Neural cell (in vitro differentiated cells): Measurements from ENCODE around the gene NCK2. TPM values are rescaled to one million over a fixed set of nuclear protein-coding genes. Genes with fewer than 3 reads are reported as not detected.

ENCODE experiments used
- H2AFZ ChIP-seq: fragments of 200-600, 300-800 bp; sonication (generic), shearing (Covaris generic); 2 replicates; pipeline ENCODE4 v1.6.0; 2014; ENCODE audit warnings: low read depth, mild to moderate bottlenecking, antibody characterized with exemption, low read length, moderate library complexity
- H3F3A ChIP-seq: fragments of 200-600 bp; shearing (Covaris generic); 2 replicates; pipeline ENCODE4 v1.6.1; 2016; ENCODE audit warnings: mild to moderate bottlenecking, moderate library complexity, mixed read lengths, antibody characterized with exemption, low read length; ENCODE audit not compliant: insufficient read depth, poor library complexity, severe bottlenecking
- H3K27ac ChIP-seq: fragments of 200-600, 300-800 bp; sonication (generic), shearing (Covaris generic); 2 replicates; pipeline ENCODE4 v1.5.1; 2014; ENCODE audit warnings: mild to moderate bottlenecking, low read length, moderate library complexity
- H3K27me3 ChIP-seq: fragments of 300-800, 200-600 bp; sonication (generic), shearing (Covaris generic); 2 replicates; pipeline ENCODE4 v1.6.0; 2014; ENCODE audit warnings: mild to moderate bottlenecking, low read depth, low read length, moderate library complexity; ENCODE audit not compliant: insufficient read depth
- H3K36me3 ChIP-seq: fragments of 300-800, 200-600 bp; sonication (generic), shearing (Covaris generic); 2 replicates; pipeline ENCODE4 v1.5.1; 2014; ENCODE audit warnings: mild to moderate bottlenecking, antibody characterized with exemption, low read length, moderate library complexity; ENCODE audit not compliant: insufficient read depth
- H3K4me2 ChIP-seq: fragments of 300-800, 200-600 bp; sonication (generic), shearing (Covaris generic); 2 replicates; pipeline ENCODE4 v1.6.0; 2014; ENCODE audit warnings: mild to moderate bottlenecking, low read length
- H3K4me3 ChIP-seq: fragments of 300-800, 200-600 bp; sonication (generic), shearing (Covaris generic); 2 replicates; pipeline ENCODE4 v1.5.1; 2014; ENCODE audit warnings: mild to moderate bottlenecking, low read length, moderate library complexity
- H3K79me2 ChIP-seq: fragments of 200-600 bp; shearing (Covaris generic); replicated peaks from 2 replicates; pipeline ENCODE4 v1.6.0; 2014; ENCODE audit warnings: mild to moderate bottlenecking, low read length, moderate library complexity; ENCODE audit not compliant: insufficient read depth
- H3K9ac ChIP-seq: fragments of 300-800, 200-600 bp; sonication (generic), shearing (Covaris generic); 2 replicates; pipeline ENCODE4 v1.6.1; 2016; ENCODE audit warnings: mild to moderate bottlenecking, low read length, mixed read lengths
- H3K9me2 ChIP-seq: fragments of 200-600 bp; shearing (Covaris generic); 2 replicates; pipeline ENCODE4 v1.6.1; 2016; ENCODE audit warnings: mild to moderate bottlenecking, low read length, mixed read lengths; ENCODE audit not compliant: insufficient read depth
- H3K9me3 ChIP-seq: fragments of 200-600, 300-800 bp; sonication (generic), shearing (Covaris generic); 2 replicates; pipeline ENCODE4 v1.6.1; 2016; ENCODE audit warnings: mild to moderate bottlenecking, mixed run types, low read length, moderate library complexity, mixed read lengths
- H4K20me1 ChIP-seq: fragments of 200-600 bp; shearing (Covaris generic); 2 replicates; pipeline ENCODE4 v1.6.1; 2016; ENCODE audit warnings: mild to moderate bottlenecking, mixed run types; ENCODE audit not compliant: insufficient read depth
- CTCF ChIP-seq: fragments of 450-650 bp; IDR thresholded peaks from 2 replicates; pipeline ENCODE4 v1.5.1; 2014; ENCODE audit warnings: antibody characterized with exemption, mild to moderate bottlenecking, moderate library complexity; ENCODE audit not compliant: poor library complexity, severe bottlenecking
- EP300 ChIP-seq: fragments of 450-650 bp; conservative IDR thresholded peaks from 2 replicates; pipeline ENCODE4 v1.6.1; 2014; ENCODE audit warnings: antibody characterized with exemption, mild to moderate bottlenecking, moderate library complexity; ENCODE audit not compliant: poor library complexity, severe bottlenecking
- EZH2 ChIP-seq: fragments of 200-600, 300-800 bp; shearing (Covaris generic), sonication (generic); IDR thresholded peaks from 2 replicates; pipeline ENCODE4 v1.6.1; 2014; ENCODE audit warnings: antibody characterized with exemption, low read length, borderline replicate concordance, mild to moderate bottlenecking; ENCODE audit not compliant: insufficient read depth, poor library complexity, severe bottlenecking
- MXI1 ChIP-seq: fragments of 450-650 bp; conservative IDR thresholded peaks from 2 replicates; pipeline ENCODE4 v1.6.1; 2014; ENCODE audit warnings: antibody characterized with exemption, mild to moderate bottlenecking; ENCODE audit not compliant: poor library complexity, severe bottlenecking
- POLR2AphosphoS5 ChIP-seq: IDR thresholded peaks from 2 replicates; pipeline ENCODE4 v1.6.1; 2012
- RAD21 ChIP-seq: fragments of 450-650 bp; conservative IDR thresholded peaks from 2 replicates; pipeline ENCODE4 v1.6.1; 2014; ENCODE audit warnings: antibody characterized with exemption, mild to moderate bottlenecking, moderate library complexity
- REST ChIP-seq: IDR thresholded peaks from 2 replicates; pipeline ENCODE4 v1.6.1; 2012; ENCODE audit warnings: borderline replicate concordance
- SMC3 ChIP-seq: fragments of 450-650 bp; conservative IDR thresholded peaks from 2 replicates; pipeline ENCODE4 v1.6.1; 2014; ENCODE audit warnings: antibody characterized with exemption, mild to moderate bottlenecking, moderate library complexity; ENCODE audit not compliant: poor library complexity
- TAF1 ChIP-seq: IDR thresholded peaks from 2 replicates; pipeline ENCODE4 v1.6.1; 2012; ENCODE audit warnings: low read depth
- polyA plus RNA-seq: library from polyadenylated mRNA; depleted of rRNA; stranded (reverse); fragments of >200 nt; gene quantifications from 2 replicates; pipeline ENCODE4 v1.2.3, GENCODE V29; 2014

The NCK2 gene
- polyA plus RNA-seq, 1 donor from 2014 or later, result 49.4 TPM

- TF ChIP-seq EZH2 (no peak), REST (no peak), TAF1 (no peak), EP300 (no peak), POLR2AphosphoS5 (no peak), CTCF (no peak), MXI1 (no peak), RAD21 (no peak), SMC3 (no peak)
- H3K79me2 ChIP-seq, result peaks cover 88% of the 10 kb centered on the region
- no peak overlapping the region for H3K4me3 ChIP-seq
- no peak overlapping the region for H3K9ac ChIP-seq
- no peak overlapping the region for H3K27ac ChIP-seq
- H3K9me3 ChIP-seq, result no peaks in the 10 kb centered on the region
- H3K36me3 ChIP-seq, result no peaks in the 10 kb centered on the region
- H2AFZ ChIP-seq, result no peak overlapping the region
- no peaks in the 10 kb centered on the region for H3K27me3 ChIP-seq
- no peaks in the 10 kb centered on the region for H3F3A ChIP-seq
- no peaks in the 10 kb centered on the region for H4K20me1 ChIP-seq
- H3K4me2 ChIP-seq, result no peak overlapping the region
- no peaks in the 10 kb centered on the region for H3K9me2 ChIP-seq
Measured at GRCh38 chr2:105794926-105795574, 50.3 kb downstream of the NCK2 start.

- Histone ChIP-seq H3K79me2 (peaks cover 87% of the 10 kb centered on the region), H3K27me3 (no peaks in the 10 kb centered on the region), H3K27ac (no peak overlapping the region), H2AFZ (no peak overlapping the region), H4K20me1 (no peaks in the 10 kb centered on the region), H3K9ac (no peak overlapping the region), H3F3A (no peaks in the 10 kb centered on the region), H3K9me2 (no peaks in the 10 kb centered on the region), H3K4me3 (no peak overlapping the region), H3K4me2 (no peak overlapping the region), H3K9me3 (no peaks in the 10 kb centered on the region), H3K36me3 (no peaks in the 10 kb centered on the region)
- no peak for TF ChIP-seq SMC3
- no peak for TF ChIP-seq TAF1
- TF ChIP-seq RAD21, result no peak
- TF ChIP-seq EZH2, result no peak
- TF ChIP-seq MXI1, result no peak
- TF ChIP-seq POLR2AphosphoS5, result no peak
- TF ChIP-seq REST, result no peak
- no peak for TF ChIP-seq EP300
Measured at GRCh38 chr2:105795575-105795934, 50.8 kb downstream of the NCK2 start.
